ENCODE measurements around the gene TOM1.

Gene TOM1

GRCh38 chr22:35346596-35347220 lies 47.0 kb downstream of the TOM1 start:
- no peak for DNase-seq

DNA sequence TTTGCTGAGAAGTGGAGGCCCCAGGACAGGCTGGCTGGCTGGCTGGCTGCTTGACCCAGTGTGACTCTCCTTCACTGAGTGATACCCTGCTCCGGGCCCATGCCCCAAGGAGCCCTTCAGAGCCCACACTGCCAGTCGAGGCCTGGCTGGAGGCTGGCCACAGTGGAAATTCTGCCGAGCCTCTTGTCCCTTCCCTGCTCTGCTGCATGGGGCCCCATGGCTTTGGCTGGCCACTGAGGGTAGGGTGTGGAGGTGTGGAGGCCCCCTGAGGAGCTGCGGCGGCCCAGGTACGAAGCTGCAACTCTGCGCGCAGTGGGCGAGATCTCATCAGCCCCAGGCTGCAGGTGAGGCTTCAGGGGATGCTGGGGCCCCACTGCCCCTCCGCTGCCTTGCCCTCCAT lies 47.8 kb downstream of the TOM1 start:
- DNase-seq = no peak

DNA sequence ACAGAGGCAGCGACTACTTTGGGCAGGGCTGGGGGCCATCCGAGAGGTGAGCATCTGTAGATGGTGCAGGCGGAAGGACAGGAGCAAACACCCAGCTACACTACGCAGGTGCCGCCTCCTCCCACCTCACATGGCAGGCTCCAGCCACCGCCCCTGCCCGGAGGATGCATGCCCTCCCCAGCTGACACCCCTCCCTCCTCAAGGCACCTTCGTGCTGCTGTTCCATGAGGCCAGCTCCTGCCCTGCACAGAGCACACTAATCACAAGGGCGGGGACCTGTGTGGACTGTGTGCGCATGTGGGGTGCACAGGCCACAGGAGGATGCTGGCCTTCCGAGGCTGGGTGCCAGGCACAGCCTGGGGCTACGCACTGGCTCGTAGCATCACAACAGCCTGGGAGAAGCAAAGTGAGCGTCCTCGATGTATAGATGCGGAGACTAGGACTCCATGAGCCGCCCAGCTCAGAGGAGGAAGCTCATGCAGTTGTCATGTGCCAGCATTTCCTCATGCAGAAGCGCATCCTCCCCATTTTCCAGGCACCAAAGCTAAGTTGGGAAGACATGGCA lies 48.4 kb downstream of the TOM1 start:
- no peak for DNase-seq

- DNase-seq = no peak
Measured at GRCh38 chr22:35348703-35349102, 49.0 kb downstream of the TOM1 start.

- no peak for DNase-seq
Measured at GRCh38 chr22:35349368-35349703, 49.6 kb downstream of the TOM1 start.

DNA sequence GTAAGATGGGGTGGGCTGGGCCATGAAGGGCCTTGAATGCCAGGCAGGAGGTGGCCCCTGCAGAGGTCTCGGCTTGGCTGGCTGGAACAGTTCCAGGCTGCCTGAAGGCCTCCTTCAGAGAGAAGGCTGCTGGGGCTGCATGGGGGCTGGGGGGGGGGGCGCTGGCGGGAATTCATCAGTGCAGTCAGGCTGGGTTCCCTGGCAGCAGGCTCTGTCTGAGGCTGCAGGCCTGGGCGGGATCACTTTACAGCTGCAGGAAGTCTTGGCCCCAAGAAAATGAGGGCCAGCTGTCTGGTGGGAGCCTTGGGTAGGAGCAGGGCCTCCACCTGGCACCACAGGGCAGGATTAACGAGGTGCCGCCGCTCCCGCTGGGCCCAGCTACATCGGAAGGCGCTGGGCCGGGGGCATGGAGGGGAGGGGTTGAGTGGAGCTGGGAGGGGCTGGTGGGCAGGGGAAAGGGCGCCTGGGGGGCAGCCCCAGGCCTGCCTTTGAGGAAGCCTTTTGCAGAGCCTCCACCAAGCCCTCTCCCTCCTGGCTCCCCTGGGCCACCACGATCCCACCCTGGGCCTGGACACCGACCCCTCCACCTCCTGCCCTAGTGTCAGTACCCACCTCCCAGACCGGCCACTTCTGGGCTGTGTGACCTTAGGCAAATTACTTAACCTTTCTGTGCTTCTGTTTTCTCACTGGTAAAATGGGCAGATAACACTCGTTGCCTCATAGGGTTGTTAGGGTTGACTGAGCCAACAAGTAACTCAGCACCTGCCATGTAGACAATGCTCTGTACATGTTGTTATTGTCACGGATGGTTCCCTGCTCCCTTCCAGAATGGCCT lies 50.2 kb downstream of the TOM1 start:
- DNase-seq = no peak

GRCh38 chr22:35350539-35351503 lies 51.1 kb downstream of the TOM1 start:
- peak; percentile 81 to 91 for DNase-seq

- peak; percentile 98 for DNase-seq
Measured at GRCh38 chr22:35352214-35353111, 52.8 kb downstream of the TOM1 start.

- DNase-seq = peak; percentile 74 to 89
Measured at GRCh38 chr22:35353318-35353717, 53.6 kb downstream of the TOM1 start.

- no peak for DNase-seq
Measured at GRCh38 chr22:35354068-35354467, 54.4 kb downstream of the TOM1 start.

DNA sequence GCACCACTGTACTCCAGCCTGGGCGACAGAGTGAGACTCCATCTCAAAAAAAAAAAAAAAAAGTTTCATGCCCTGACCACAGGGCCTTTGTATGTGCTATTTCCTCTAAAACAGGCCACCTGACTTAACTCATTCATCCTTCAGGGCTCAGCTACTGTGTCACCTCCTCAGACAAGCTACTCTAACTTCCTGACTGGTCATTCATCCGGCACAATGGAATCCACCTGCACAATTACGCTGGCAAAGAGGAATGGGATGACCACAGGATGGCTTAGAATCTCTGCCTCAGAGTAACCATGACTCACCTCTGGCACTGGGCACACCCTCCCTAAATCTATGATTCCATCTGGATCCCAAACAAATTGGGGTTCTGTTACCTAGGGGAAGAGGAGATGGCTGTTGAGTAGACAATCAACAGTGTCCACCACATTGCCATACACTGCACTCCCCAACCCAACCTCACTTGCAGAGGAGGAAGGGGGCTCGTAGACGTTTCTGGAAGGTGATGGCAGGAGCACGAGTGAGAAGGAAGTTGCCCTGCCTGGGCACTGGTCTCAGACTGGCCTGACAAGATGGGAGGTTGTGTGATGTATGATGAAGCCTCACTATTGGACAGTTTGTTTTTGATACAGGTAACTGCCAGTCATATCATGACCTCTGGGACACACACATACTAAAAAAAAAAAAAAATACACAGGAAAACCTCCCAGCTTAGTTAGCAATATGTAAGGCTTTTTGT lies 58.4 kb downstream of the TOM1 start:
- DNase-seq = no peak

- no peak for DNase-seq
Measured at GRCh38 chr22:35359380-35360065, 59.8 kb downstream of the TOM1 start.

GRCh38 chr22:35361001-35361558 lies 61.4 kb downstream of the TOM1 start:
- DNase-seq = no peak

- DNase-seq = no peak
Measured at GRCh38 chr22:35363566-35364086, 63.9 kb downstream of the TOM1 start.

- DNase-seq = peak; percentile 85 to 91
Measured at GRCh38 chr22:35364230-35364629, 64.5 kb downstream of the TOM1 start.

- DNase-seq = peak; percentile 70 to 81
Measured at GRCh38 chr22:35367331-35367886, 67.7 kb downstream of the TOM1 start.

- DNase-seq = no peak
Measured at GRCh38 chr22:35368386-35368785, 68.7 kb downstream of the TOM1 start.

DNA sequence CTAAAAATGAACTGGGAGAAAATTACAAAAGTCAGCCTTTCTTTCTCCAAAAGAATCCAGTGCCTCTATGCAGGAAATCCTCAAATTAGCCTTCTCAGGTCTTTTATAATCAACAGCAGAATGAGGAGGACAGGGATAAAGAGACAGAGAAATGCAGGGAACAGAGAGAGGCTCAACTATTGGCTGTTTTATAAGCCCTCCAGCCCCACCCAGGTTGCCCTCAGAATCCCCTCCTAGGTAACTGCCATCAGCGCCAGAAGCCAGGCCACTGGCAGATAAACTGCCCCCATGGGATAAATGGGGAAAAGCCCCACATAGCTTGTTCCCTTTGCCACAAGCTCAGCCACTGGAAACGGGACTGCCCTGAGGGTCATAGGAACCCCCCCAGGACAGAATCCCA lies 70.3 kb downstream of the TOM1 start:
- DNase-seq = no peak

- no peak for DNase-seq
Measured at GRCh38 chr22:35373781-35374180, 74.1 kb downstream of the TOM1 start.

All from inflammatory macrophage (primary cell).